Measurements from ENCODE around the gene PTRHD1.
A peak's percentile ranks its signal among the peaks of the same experiment; 100 is the strongest.

PTRHD1 gene

GRCh38 chr2:24830351-24830750 is 37.2 kb upstream of the PTRHD1 start:
- DNase-seq (ENCODE audit: low read depth), result no peak

GRCh38 chr2:24828238-24828996 is 35.2 kb upstream of the PTRHD1 start:
- no peak for DNase-seq (ENCODE audit: low read depth)

GRCh38 chr2:24827321-24828237 is 34.4 kb upstream of the PTRHD1 start:
- DNase-seq (ENCODE audit: low read depth), result peak; percentile 76

GRCh38 chr2:24826773-24827145 is 33.6 kb upstream of the PTRHD1 start:
- DNase-seq (ENCODE audit: low read depth), result no peak

GRCh38 chr2:24825883-24826772 is 32.9 kb upstream of the PTRHD1 start:
- DNase-seq (ENCODE audit: low read depth), result no peak

- peak; percentile 29 for DNase-seq (ENCODE audit: low read depth)
Measured at GRCh38 chr2:24824966-24825882, 32.0 kb upstream of the PTRHD1 start.

- no peak for DNase-seq (ENCODE audit: low read depth)
Measured at GRCh38 chr2:24824071-24824588, 30.9 kb upstream of the PTRHD1 start.

GRCh38 chr2:24822049-24822706 is 29.0 kb upstream of the PTRHD1 start:
- DNase-seq (ENCODE audit: low read depth), result no peak

- no peak for DNase-seq (ENCODE audit: low read depth)
Measured at GRCh38 chr2:24821433-24821891, 28.3 kb upstream of the PTRHD1 start.

- no peak for DNase-seq (ENCODE audit: low read depth)
Measured at GRCh38 chr2:24820598-24821432, 27.6 kb upstream of the PTRHD1 start.

- DNase-seq (ENCODE audit: low read depth), result no peak
Measured at GRCh38 chr2:24820175-24820513, 27.0 kb upstream of the PTRHD1 start.

- no peak for DNase-seq (ENCODE audit: low read depth)
Measured at GRCh38 chr2:24819442-24820174, 26.4 kb upstream of the PTRHD1 start.

- DNase-seq (ENCODE audit: low read depth), result no peak
Measured at GRCh38 chr2:24818721-24819167, 25.6 kb upstream of the PTRHD1 start.

- no peak for DNase-seq (ENCODE audit: low read depth)
Measured at GRCh38 chr2:24816884-24817283, 23.7 kb upstream of the PTRHD1 start.

- no peak for DNase-seq (ENCODE audit: low read depth)
Measured at GRCh38 chr2:24816404-24816803, 23.2 kb upstream of the PTRHD1 start.

- no peak for DNase-seq (ENCODE audit: low read depth)
Measured at GRCh38 chr2:24815171-24815570, 22.0 kb upstream of the PTRHD1 start.

GRCh38 chr2:24814516-24814915 is 21.3 kb upstream of the PTRHD1 start:
- DNase-seq (ENCODE audit: low read depth), result no peak

- DNase-seq (ENCODE audit: low read depth), result no peak
Measured at GRCh38 chr2:24813691-24814137, 20.5 kb upstream of the PTRHD1 start.
